Kidney epithelial cell (primary cell): ENCODE measurements around the gene RPTOR. TPM values are rescaled to one million over a fixed set of nuclear protein-coding genes. Genes with fewer than 3 reads are reported as not detected.
"Not testable (repeated sequence)": the region's sequence is repeated elsewhere in the genome, so short reads cannot be mapped to it uniquely, and the experiment has no call there.

Source experiments
- DNase-seq: peaks from one replicate; pipeline ENCODE4 v3.0.0-alpha.2; 2010; ENCODE audit warnings: low read depth
- H3K27me3 ChIP-seq: 2 replicates; pipeline ENCODE4 v1.6.0; 2011; ENCODE audit warnings: low read length; ENCODE audit not compliant: control insufficient read depth, insufficient read depth
- H3K36me3 ChIP-seq: 2 replicates; pipeline ENCODE4 v1.5.1; 2011; ENCODE audit warnings: low read length; ENCODE audit not compliant: control insufficient read depth, insufficient read depth
- H3K4me3 ChIP-seq: 2 replicates; pipeline ENCODE4 v1.5.1; 2011; ENCODE audit warnings: low read depth, mild to moderate bottlenecking, control low read depth, low read length
- total RNA-seq: library from RNA; depleted of rRNA; stranded (reverse); fragments of >200 nt; gene quantifications from 2 replicates; pipeline ENCODE4 v1.2.3, GENCODE V29; 2015
- TF ChIP-seq, protein P1 (sequence below): IDR thresholded peaks from 2 replicates; pipeline ENCODE4 v1.5.1; 2011; ENCODE audit warnings: mild to moderate bottlenecking, moderate library complexity, low read length, control low read depth, inconsistent platforms; ENCODE audit not compliant: insufficient read depth, poor library complexity, severe bottlenecking

Gene RPTOR
- total RNA-seq, 1 donor from 2014 or later: 22.7 TPM

DNA sequence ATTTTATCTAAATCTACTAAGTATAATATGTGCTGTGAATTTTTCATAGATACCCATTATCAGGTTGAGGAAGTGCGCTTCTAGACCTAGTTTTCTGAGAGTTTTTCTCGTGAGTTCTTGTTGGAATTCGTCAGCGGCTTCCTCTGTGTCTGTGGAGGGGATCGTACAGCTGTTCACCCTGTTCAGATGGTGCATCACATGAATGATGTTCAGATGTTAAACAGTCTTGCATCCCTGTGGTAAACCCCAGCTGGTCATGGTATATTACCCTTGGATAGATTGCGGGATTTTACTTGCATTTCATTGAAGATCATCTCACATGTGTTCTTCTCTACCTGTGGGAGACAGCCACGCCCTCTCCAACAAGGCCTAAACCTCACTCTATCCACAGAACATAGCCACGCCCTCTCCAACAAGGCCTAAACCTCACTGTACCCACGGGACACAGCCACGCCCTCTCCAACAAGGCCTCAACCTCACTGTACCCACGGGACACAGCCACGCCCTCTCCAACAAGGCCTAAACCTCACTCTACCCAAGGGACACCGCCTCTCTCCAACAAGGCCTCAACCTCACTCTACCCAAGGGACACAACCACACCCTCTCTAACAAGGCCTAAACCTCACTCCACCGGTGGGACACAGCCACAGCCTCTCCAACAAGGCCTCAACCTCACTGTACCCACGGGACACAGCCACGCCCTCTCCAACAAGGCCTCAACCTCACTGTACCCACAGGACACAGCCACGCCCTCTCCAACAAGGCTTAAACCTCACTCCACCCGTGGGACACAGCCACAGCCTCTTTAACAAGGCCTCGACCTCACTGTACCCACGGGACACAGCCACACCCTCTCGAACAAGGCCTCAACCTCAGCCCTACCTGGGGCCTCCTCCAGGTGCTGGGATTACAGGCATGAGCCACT, 266.8 kb downstream of the RPTOR start:
- TF ChIP-seq, protein P1, sequence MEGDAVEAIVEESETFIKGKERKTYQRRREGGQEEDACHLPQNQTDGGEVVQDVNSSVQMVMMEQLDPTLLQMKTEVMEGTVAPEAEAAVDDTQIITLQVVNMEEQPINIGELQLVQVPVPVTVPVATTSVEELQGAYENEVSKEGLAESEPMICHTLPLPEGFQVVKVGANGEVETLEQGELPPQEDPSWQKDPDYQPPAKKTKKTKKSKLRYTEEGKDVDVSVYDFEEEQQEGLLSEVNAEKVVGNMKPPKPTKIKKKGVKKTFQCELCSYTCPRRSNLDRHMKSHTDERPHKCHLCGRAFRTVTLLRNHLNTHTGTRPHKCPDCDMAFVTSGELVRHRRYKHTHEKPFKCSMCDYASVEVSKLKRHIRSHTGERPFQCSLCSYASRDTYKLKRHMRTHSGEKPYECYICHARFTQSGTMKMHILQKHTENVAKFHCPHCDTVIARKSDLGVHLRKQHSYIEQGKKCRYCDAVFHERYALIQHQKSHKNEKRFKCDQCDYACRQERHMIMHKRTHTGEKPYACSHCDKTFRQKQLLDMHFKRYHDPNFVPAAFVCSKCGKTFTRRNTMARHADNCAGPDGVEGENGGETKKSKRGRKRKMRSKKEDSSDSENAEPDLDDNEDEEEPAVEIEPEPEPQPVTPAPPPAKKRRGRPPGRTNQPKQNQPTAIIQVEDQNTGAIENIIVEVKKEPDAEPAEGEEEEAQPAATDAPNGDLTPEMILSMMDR: no peak
- Histone ChIP-seq H3K36me3 (no peaks in the 10 kb centered on the region), H3K4me3 (no peak overlapping the region), H3K27me3 (no peaks in the 10 kb centered on the region)
- no peak for DNase-seq

DNA sequence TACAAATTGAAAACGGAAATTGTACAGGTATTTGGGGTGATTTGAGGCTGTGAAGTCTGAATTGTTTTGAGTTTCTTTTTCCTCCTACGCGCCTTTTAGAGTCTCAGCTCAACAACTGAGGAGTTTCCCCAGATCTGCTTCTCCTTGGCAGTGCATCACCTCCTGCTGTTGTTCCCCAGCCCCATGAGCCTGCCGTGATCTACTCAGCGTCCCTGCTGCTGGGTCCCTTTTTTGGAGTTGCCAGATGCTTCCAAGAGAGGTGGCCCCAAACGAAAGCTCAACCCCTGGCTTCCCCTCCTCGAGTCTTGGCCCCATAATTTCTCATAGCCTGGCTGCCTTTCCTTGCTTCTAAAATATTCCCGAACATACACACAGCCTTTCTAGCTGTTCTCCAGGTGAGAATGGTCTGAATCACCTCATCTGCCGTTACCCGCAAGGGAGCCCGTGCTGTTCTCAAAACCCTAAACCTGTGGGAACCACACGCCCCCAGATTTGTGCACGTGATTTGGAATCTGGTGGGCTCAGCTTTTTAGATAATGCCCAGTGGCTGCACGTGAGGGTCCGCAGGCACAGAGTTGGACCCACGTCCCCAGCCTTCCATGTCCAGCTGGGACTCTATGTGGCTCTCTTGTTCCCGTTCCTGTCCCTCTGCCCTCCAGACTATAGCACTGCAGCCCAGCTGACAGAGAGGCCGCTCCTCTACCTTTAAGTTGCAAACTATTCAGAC, 267.9 kb downstream of the RPTOR start:
- no peak for DNase-seq
- H3K27me3 ChIP-seq: no peaks in the 10 kb centered on the region
- no peak overlapping the region for H3K4me3 ChIP-seq
- TF ChIP-seq, protein P1: no peak
- H3K36me3 ChIP-seq: no peaks in the 10 kb centered on the region

DNA sequence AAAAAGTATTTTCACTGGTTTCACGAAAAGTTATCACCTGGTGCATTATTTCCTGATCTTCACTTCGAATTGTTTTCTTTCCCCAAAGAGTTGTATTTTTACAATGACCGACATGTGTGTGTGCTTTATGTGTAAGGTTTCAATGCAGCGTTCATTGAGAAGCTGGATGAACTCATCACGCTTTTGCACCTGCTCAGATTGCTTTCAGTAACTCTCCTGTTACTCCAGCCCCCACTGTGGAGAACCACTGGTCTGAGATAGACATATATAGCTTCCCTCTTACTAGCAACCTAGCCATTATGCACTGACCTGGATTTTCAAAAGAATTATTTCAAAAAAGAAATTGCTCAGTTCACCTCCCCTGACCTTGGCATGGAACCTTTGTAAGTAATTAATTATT, 268.7 kb downstream of the RPTOR start:
- H3K27me3 ChIP-seq: no peaks in the 10 kb centered on the region
- H3K4me3 ChIP-seq: no peak overlapping the region
- TF ChIP-seq, protein P1: no peak
- H3K36me3 ChIP-seq: no peaks in the 10 kb centered on the region
- no peak for DNase-seq

DNA sequence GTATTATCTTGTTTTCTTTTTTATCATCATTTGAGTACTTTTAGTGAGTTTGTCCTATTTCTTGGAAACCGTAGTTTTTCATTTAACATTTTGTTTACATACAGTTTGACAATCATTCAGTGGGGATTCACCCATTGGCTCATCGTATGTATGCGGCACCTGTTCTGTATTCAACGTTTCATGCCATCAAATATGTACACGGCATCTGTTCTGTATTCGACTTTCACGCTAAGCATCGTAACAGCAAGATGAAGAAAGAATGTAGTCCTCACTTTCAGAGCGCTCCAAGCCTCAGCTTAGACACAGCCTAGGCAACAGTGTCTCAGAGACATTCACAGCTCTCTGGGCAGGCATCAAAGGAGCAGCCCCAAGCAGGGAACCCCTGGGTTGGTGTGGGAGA, 269.9 kb downstream of the RPTOR start:
- TF ChIP-seq, protein P1: no peak
- DNase-seq: no peak
- no peak overlapping the region for H3K4me3 ChIP-seq
- H3K27me3 ChIP-seq: no peaks in the 10 kb centered on the region
- H3K36me3 ChIP-seq: no peaks in the 10 kb centered on the region

GRCh38 chr17:80815151-80815681, 270.6 kb downstream of the RPTOR start:
- TF ChIP-seq, protein P1: no peak
- Histone ChIP-seq H3K27me3 (no peaks in the 10 kb centered on the region), H3K36me3 (no peaks in the 10 kb centered on the region), H3K4me3 (no peak overlapping the region)
- no peak for DNase-seq

GRCh38 chr17:80815718-80816117, 271.1 kb downstream of the RPTOR start:
- not testable (repeated sequence) for H3K36me3 ChIP-seq, H3K27me3 ChIP-seq, H3K4me3 ChIP-seq, DNase-seq
